Measurements from ENCODE around the gene ELOB.
"Not testable (repeated sequence)": the region's sequence is repeated elsewhere in the genome, so short reads cannot be mapped to it uniquely, and the experiment has no call there.

The ELOB gene

GRCh38 chr16:2745116-2745890 lies 31.8 kb downstream of the ELOB start:
- DNase-seq: no peak

DNA sequence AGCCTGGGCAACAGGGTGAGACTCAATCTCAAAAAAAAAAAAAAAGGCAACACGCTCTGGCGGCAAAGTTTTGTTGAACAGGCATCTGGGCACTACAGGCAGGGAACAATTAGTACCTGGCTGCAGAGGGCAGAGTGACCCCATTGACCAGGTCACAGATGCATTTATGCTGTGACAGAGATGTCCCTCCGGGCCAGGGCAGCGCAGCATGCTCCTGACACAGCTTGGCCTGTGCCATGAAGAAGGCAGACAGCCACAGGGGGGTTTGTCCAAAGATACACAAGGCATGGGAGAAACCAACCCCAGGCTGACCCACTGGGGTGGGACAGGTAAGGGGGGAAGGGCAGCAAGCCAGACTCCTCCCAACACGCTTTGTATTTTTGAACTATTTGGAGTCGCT lies 32.4 kb downstream of the ELOB start:
- no peak for DNase-seq

GRCh38 chr16:2743007-2743810 lies 33.9 kb downstream of the ELOB start:
- DNase-seq: no peak

- no peak for DNase-seq
These were observed 34.6 kb downstream of the ELOB start for GRCh38 chr16:2742323-2743006.

GRCh38 chr16:2741168-2741567 lies 35.9 kb downstream of the ELOB start:
- DNase-seq: no peak

DNA sequence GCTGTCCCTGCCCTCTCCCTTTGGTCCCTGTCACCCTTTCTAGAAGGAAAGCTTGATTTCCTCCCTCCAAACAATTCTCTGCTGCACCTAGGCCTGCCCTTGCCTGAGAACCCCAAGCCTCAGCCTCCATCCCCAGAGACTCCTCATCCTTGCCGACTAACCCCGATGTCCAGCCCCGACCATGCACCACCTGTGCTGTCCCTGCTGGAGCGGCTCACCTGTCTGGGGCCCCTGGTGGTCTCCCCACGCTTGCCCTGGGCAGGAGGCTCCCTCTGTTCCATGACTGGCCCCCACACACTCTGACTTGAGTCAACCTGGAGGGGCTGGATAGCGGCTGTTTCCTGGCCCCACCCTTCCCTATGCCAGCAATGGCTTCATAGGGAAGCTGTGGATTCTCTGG lies 36.6 kb downstream of the ELOB start:
- DNase-seq: no peak

DNA sequence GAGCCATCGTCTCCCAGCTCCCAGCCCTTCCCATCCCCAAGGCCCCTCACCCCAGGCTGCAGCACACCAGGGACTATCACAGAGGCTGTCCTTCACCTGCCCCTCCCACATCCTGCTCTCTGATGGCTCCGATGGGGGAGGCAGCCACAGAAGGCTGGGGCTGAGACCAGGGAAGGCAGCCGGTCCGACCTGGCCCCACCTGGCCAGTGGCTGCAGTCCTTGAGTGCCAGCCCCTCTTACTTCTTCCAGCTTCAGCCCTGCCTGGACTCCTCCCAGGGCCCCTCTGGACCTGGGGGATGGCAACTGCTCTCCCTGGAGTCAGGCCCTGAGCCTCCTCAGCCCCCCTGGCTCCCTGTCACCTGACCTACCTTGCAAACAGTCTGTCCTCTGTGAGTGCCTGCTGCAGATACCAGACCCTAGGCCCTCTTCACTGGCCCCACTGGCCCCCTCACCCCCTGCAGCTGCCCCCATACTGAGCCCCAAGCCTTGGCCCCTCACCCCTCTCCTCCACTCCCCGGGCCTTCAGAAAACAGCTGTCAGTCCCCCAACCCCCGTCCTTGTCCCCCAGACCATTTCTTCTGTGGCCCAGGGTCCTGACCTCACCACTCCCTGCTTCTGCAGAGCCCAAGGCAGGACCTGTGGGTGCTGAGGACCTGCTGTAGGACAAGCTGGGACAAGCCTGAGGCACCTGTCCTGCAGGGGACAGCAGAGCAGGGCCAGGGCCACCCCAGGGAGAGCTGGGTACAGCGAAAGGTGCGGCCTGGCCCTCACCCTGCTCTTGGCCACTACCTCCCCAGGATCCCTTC lies 37.3 kb downstream of the ELOB start:
- DNase-seq: no peak

DNA sequence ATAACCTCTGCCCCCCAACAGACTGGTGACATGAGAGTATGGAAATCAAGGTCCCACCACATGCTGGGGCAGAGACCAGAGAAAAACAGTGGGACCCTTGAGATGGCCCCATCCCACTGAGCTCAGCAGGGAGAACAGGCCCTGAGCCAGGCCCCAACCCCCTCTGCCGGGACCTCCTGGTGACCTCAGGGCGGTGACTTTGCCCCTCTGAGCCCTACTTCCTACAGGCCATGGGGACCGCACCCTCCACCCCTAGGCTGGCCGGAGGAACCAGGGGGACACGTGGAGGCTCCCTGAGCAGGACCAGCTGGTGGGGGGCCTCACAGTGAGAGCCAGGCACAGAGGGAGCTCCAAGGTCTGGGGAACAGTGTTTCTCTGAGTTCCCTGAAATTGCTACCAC lies 38.5 kb downstream of the ELOB start:
- no peak for DNase-seq

GRCh38 chr16:2737895-2738418 lies 39.1 kb downstream of the ELOB start:
- DNase-seq: no peak

DNA sequence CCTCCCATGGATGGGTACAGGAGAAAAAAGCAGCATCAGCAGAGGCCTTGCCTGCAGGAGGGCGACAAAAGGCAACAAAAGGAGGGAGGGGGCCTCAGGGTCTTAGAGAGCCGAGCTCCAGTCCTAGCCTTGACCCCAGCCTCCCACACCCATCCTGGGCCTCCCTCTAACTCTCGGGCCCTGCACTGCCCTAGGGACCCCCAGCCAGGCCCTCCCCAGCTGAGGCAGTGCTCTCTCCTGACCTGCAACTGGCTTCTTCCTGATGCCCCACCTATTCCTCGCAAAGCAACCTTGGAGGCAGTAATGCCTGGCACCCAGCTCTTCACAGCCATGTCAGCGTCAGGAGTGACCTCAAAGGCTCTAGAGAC lies 39.9 kb downstream of the ELOB start:
- no peak for DNase-seq

- no peak for DNase-seq
These were observed 40.4 kb downstream of the ELOB start for GRCh38 chr16:2736476-2737237.

GRCh38 chr16:2734844-2735515 lies 42.1 kb downstream of the ELOB start:
- no peak for DNase-seq

DNA sequence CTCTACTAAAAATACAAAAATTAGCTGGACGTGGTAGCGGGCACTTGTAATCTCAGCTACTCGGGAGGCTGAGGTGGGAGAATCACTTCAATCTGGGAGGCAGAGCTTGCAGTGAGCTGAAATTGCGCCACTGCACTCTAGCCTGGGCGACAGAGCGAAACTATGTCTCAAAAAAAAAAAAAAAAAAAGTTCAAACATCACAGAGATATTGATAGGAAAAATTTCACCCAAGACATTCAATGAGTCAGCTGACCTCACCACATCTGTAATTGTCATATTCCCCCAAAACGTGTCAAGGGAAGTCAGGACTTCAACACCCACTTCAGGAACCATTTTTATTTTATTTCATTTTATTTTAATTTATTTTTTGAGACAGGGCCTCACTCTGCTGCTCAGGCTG lies 49.0 kb downstream of the ELOB start:
- no peak for DNase-seq

- no peak for DNase-seq
These were observed 50.2 kb downstream of the ELOB start for GRCh38 chr16:2726923-2727322.

DNA sequence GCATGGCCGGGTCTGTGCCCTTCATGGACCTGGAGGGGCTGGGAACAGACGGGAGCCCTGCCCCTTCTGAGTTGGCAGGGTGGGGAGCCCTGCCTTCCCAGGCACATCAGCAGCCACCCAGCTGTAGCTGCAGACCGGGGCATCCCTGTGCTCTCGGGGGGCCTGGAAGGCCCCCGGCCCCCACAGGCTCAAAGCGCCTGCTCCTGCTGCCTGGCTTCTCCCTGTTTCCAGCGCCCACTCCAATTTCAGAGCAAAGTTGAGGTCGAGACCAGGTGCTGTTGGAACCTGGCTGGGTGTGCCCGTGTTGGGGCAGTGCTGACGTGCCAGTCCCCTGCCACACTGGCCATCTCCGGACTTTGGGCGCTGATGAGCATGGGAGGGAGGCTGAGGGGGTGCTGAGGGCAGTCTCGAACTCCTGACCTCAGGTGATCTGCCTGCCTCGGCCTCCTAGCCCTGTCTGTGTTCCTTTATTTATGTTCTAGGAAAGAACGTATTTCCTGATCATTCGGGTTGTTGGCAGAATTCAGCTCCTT lies 52.2 kb downstream of the ELOB start:
- no peak for DNase-seq

DNA sequence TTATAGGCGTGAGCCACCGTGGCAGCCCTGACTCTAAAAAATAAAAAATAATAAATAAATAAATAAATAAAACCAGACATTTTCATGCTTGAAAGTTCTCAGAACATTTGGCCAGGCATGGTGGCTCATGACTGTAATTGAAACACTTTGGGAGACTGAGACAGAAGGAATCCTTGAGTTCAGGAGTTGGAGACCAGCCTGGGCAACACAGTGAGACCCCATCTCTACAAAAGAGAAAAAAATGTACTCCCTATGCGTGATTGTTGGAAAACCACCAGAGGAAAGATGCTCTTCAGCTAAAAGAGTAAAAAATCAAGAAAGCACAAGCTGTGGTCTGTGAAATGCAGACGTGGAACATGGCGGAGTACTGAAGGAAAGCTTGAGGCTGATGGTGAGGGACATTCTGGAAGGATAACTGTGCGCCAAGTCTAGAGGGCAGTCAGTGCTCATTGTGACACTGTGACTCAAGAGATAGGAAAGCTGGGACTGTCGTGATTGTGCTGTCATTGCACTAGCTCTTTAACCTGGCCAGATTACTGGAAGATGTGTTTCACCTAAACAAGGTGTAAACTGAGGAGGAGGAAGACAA lies 52.9 kb downstream of the ELOB start:
- DNase-seq: no peak

DNA sequence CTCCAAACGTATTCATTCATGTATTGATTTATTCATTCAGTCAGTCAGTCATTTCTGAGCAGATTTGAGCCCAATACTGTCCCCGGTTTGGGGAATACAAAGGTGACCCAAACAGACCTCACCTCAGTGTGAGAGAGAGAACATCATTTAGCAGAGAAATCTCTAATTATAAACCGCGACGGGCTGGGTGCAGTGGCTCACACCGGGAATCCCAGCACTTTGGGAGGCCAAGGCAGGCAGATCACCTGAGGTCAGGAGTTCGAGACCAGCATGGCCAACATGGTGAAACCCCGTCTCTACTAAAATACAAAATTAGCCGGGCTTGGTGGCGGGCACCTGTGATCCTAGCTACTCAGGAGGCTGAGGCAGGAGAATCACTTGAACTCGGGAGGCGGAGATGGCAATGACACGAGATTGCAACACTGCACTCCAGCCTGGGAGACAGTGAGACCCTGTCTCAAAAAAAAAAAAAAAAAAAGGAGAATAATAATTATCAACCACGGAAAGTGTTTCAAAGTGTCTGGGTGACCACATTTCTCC lies 55.4 kb downstream of the ELOB start:
- not testable (repeated sequence) for DNase-seq
